ENCODE data around the gene CDKAL1.
"Not testable (repeated sequence)": the region's sequence is repeated elsewhere in the genome, so short reads cannot be mapped to it uniquely, and the experiment has no call there.

CDKAL1 gene

GRCh38 chr6:20715135-20715806 is 181.0 kb downstream of the CDKAL1 start:
- DNase-seq = no peak

GRCh38 chr6:20716865-20717264 is 182.6 kb downstream of the CDKAL1 start:
- DNase-seq = no peak

- DNase-seq = no peak
Observed at GRCh38 chr6:20717743-20718142, 183.5 kb downstream of the CDKAL1 start.

DNA sequence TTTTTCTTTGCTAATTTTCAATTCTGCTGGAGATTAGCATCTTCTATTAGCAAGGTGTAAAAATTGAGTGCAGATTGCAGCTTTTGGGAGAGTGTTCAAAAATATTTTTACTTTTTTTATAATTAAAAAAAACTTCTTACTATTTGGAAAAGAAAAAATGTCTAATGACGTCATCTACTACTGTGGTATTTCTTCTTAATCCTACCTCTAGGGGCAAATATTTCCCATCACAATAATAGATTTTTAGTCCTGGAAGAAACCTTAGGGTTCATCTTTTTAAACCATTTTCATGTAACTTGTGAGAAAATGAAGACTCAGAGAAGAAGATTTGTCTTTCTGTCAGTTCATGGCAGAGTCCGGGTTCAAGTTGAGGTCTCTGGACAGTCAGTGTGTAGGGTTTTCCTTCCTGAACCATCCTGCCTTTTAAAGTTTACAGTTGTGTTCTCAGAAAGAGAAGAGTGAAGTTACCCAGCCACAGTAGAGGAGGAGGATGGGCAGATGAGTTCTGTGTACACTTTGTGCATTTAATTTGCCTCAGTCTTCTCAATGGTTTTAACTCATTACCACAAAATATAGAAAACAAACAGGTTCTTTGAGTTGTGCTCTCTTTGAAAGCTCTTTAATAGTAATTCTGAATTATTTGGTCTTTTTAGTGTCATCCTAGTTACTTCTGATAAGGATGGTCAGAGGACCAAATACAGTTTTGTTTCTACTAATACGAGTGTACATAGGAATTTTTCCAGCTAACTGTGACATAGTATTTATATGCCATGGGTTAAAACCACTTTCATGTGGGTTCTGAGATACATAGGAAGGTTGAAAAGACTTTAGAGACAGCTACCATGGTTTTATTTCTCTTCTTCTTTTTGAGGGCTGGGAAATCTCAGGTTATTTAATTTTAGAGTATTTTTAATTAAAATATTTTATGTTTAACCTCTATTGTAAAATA is 184.7 kb downstream of the CDKAL1 start:
- DNase-seq = no peak

GRCh38 chr6:20719980-20720379 is 185.7 kb downstream of the CDKAL1 start:
- DNase-seq = no peak

- not testable (repeated sequence) for DNase-seq
Observed at GRCh38 chr6:20721121-20721520, 186.9 kb downstream of the CDKAL1 start.

- no peak for DNase-seq
Observed at GRCh38 chr6:20722455-20722854, 188.2 kb downstream of the CDKAL1 start.

DNA sequence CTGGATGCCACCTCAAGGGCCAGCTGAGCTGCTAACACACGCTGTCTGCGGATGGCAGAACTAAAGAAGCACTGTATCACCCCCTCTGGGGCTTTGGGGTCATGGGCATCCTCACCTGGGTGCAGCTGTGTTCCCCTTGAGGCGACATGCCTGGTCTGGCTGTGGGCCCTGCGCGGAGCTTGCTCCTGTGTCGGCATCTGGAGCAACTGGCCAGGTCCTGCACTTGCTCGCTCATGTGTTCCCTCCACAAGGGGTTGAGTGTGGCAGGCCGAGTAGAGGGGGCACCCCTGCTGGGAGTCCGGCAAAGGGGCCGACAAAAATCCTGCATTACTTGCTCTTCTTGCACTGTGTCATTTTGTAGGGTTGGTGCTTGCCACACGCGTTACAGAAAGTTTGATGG is 189.0 kb downstream of the CDKAL1 start:
- no peak for DNase-seq

DNA sequence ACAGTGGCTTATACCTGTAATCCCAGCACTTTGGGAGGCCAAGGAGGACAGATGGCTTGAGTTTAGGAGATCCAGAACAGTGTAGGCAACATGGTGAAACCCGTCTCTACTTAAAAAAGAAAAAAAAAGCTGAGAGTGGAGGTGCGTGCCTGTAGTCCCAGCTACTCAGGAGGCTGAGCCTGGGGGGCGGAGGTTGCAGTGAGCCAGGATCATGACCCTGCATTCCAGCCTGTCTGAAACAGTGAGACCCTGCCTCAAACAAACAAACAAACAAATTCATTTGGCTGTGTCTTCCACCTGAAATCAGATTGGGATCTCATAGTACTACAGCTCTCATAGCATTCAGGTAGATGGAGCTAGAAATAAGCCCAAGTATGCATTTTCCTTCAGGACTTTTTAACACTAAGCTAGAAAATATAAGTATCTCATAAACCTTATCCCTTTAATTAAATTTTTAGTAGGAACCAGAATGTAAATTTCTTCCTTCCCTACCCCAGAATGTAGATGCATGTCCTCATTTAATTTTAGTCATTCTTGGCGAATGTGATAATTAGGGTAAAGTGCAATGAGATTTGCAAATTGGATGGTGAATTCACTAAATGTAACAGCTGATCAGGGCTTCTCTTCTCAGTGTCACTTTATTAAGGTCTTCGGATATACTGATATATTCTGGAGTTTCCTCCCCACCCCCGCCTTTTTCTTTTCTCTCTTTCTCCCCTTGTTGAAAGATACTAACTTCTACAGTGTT is 190.4 kb downstream of the CDKAL1 start:
- DNase-seq = no peak

- not testable (repeated sequence) for DNase-seq
Observed at GRCh38 chr6:20725235-20725634, 191.0 kb downstream of the CDKAL1 start.

DNA sequence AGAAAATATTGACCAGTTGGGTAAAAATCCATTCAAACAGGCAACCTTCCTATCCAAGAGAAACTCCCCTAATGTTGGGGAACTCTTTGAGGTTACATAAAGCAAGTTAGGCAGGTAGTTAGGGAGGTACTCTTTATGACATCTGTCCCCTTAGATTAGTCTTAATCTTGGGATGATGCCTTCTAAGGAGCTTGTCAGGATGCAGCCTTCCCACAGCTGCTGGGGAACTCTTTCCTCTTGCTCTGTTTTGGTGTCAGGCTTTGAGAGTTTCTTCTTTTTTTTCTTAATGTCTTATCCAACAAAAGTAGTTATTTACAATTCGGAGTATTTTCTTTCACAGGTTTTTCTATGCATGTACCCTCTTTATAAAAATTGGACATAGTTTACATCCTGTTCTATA is 194.8 kb downstream of the CDKAL1 start:
- DNase-seq = no peak

GRCh38 chr6:20732362-20732761 is 198.1 kb downstream of the CDKAL1 start:
- DNase-seq = not testable (repeated sequence)

- DNase-seq = no peak
Observed at GRCh38 chr6:20732896-20733295, 198.6 kb downstream of the CDKAL1 start.

- DNase-seq = no peak
Observed at GRCh38 chr6:20737912-20738311, 203.7 kb downstream of the CDKAL1 start.

DNA sequence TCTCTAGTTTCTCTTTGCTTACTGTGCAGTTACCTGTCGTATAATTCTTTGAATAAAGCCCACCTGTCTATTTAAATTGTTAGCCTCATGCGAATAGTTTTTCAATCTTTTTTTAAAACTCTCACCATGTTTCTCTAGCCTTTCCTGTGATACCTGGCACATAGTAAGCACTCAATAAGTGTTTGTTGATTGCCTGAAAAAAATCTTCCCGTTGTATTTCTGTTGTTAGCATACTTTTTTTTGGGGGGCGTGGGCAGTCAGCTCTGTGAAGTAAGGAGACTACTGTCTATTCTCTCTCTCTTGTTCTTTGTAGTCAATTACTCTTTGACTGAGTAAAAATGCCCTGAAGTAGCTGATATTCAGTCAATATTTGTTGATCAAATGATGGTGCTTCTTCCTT is 205.8 kb downstream of the CDKAL1 start:
- DNase-seq = no peak

GRCh38 chr6:20740727-20741126 is 206.5 kb downstream of the CDKAL1 start:
- no peak for DNase-seq

- DNase-seq = no peak
Observed at GRCh38 chr6:20741490-20741889, 207.2 kb downstream of the CDKAL1 start.

GRCh38 chr6:20744911-20745557 is 210.8 kb downstream of the CDKAL1 start:
- DNase-seq = no peak

- DNase-seq = no peak
Observed at GRCh38 chr6:20746024-20746423, 211.8 kb downstream of the CDKAL1 start.

- no peak for DNase-seq
Observed at GRCh38 chr6:20746805-20747558, 212.7 kb downstream of the CDKAL1 start.

GRCh38 chr6:20747991-20748390 is 213.7 kb downstream of the CDKAL1 start:
- DNase-seq = no peak

- DNase-seq = no peak
Observed at GRCh38 chr6:20751293-20751935, 217.2 kb downstream of the CDKAL1 start.

Data from CD4-positive, alpha-beta T cell treated with Interleukin-4 for 1 hour (primary cell).